ENCODE measurements around the gene ANKRD33B. TPM values are rescaled to one million over a fixed set of nuclear protein-coding genes. Genes with fewer than 3 reads are reported as not detected.

ANKRD33B gene
- polyA plus RNA-seq, 1 donor (not counting 4 experiments of a cell fraction or from before 2014, with no cell fraction given): 1.9 TPM

DNA sequence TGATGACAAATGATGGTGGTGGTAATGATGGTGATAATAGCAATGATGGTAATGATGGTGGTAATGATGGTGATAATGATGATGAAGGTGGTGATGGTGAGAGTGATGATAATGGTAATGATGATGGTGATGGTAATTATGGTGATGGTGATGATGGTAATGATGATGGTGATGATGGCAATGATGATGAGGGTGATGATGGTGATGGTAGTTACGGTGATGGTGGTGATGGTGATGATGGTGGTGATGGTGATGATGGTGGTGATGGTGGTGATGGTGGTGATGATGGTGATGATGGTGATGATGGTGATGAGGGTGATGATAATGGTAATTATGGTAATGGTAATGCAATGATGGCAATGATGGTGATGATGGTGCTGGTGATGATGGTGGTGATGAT is 106.1 kb downstream of the ANKRD33B start:
- no peaks in the 10 kb centered on the region for H3K4me1 ChIP-seq (ENCODE audit: control insufficient read depth, extremely low read depth, insufficient read depth, low read length)
- TF ChIP-seq EZH2 (IDR thresholded peaks at IDR 0.05; ENCODE audit: low read length): no peak
- TF ChIP-seq, protein P1, sequence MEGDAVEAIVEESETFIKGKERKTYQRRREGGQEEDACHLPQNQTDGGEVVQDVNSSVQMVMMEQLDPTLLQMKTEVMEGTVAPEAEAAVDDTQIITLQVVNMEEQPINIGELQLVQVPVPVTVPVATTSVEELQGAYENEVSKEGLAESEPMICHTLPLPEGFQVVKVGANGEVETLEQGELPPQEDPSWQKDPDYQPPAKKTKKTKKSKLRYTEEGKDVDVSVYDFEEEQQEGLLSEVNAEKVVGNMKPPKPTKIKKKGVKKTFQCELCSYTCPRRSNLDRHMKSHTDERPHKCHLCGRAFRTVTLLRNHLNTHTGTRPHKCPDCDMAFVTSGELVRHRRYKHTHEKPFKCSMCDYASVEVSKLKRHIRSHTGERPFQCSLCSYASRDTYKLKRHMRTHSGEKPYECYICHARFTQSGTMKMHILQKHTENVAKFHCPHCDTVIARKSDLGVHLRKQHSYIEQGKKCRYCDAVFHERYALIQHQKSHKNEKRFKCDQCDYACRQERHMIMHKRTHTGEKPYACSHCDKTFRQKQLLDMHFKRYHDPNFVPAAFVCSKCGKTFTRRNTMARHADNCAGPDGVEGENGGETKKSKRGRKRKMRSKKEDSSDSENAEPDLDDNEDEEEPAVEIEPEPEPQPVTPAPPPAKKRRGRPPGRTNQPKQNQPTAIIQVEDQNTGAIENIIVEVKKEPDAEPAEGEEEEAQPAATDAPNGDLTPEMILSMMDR (optimal IDR thresholded peaks at IDR 0.05 in 1 of 3, IDR thresholded peaks at IDR 0.05 in 1 of 3, conservative IDR thresholded peaks at IDR 0.05 in 1 of 3; ENCODE audit: extremely low read depth in 1 of 3, insufficient read depth in 2 of 3, low read length in 3 of 3): no peak
- DNase-seq (ENCODE audit: low read depth, low spot score) (no peak), FAIRE-seq (no peak)
- no peaks in the 10 kb centered on the region for H3K27me3 ChIP-seq (ENCODE audit: control insufficient read depth, extremely low read depth, insufficient read depth, low read length)
- H2AFZ ChIP-seq (ENCODE audit: control insufficient read depth, low read length): no peak overlapping the region
- H3K27ac ChIP-seq (ENCODE audit: control insufficient read depth, insufficient read depth, low read length): no peak overlapping the region
- no peaks in the 10 kb centered on the region for H3K9me3 ChIP-seq (ENCODE audit: control insufficient read depth, low read depth, low read length)
- no peaks in the 10 kb centered on the region for H4K20me1 ChIP-seq (ENCODE audit: control insufficient read depth, extremely low read depth, insufficient read depth, low read length)
- dilution Hi-C loops (cut with MboI; ENCODE audit: extremely low pct_ligation_motif_present, low sequenced_read_pairs): no loop called here
- no peak overlapping the region for H3K9ac ChIP-seq (ENCODE audit: control insufficient read depth, extremely low read depth, insufficient read depth, low read length)
- no peak overlapping the region for H3K4me3 ChIP-seq (ENCODE audit: control insufficient read depth in 2 of 3, extremely low read depth in 1 of 3, insufficient read depth in 2 of 3, low read depth in 1 of 3, low read length in 3 of 3)
- no peaks in the 10 kb centered on the region for H3K36me3 ChIP-seq (ENCODE audit: control insufficient read depth in 2 of 2, extremely low read depth in 1 of 2, insufficient read depth in 2 of 2, low read length in 2 of 2)
- H3K79me2 ChIP-seq (ENCODE audit: control insufficient read depth, insufficient read depth, low read length): no peaks in the 10 kb centered on the region
- H3K9me1 ChIP-seq (ENCODE audit: control insufficient read depth, extremely low read depth, insufficient read depth, low read length): no peaks in the 10 kb centered on the region
- no peak overlapping the region for H3K4me2 ChIP-seq (ENCODE audit: control insufficient read depth, extremely low read depth, insufficient read depth, low read depth, low read length)

DNA sequence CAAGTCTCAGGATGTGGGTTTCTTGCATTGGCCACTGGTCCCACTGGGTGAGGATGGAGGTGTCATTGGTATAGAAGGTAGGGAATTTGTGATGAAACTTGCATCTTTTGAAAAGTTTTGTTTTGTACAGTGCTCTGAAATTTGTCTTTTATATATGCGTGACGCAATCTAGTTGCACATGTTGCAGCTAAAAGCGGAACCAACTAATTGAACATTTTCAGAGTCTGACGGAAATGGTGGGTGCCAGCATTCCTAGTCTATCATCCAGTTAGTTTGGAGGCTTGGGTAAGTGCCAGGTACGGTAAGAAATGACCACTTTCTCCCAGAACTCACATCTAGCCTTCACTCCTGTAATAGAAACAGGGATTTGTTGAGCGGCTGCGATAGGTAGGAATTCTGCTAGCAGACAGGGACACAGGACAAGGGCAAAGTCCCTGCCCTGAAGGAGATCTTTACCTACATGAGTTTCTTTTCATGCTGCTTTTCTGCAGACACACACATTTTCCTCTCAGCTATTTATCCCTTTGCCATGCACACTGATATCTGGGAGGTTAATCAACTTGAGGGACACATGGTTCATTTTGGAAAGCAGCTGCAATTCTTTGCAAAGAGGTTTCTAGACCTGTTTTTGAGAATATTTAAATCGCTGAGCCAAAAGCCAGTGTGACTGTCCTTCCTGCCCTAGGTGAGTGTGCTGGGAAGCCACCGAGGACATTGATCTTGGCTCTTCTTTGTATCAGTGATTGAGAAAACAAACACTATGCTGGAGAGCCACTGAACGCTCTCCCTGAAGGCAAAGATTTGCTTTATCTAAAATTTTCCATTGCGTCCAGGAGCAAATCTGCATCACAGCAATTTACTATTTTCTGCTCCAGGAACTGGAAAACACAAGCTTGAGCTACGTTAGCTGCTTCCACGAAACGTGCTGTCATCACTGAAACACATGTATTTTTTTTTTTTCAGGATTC is 107.5 kb downstream of the ANKRD33B start:
- H3K36me3 ChIP-seq (ENCODE audit: control insufficient read depth in 2 of 2, extremely low read depth in 1 of 2, insufficient read depth in 2 of 2, low read length in 2 of 2): no peaks in the 10 kb centered on the region
- no peak for FAIRE-seq
- no peak overlapping the region for H3K4me2 ChIP-seq (ENCODE audit: control insufficient read depth, extremely low read depth, insufficient read depth, low read depth, low read length)
- dilution Hi-C loops (cut with MboI; ENCODE audit: extremely low pct_ligation_motif_present, low sequenced_read_pairs): no loop called here
- H3K4me1 ChIP-seq (ENCODE audit: control insufficient read depth, extremely low read depth, insufficient read depth, low read length): no peaks in the 10 kb centered on the region
- no peaks in the 10 kb centered on the region for H3K9me1 ChIP-seq (ENCODE audit: control insufficient read depth, extremely low read depth, insufficient read depth, low read length)
- no peak overlapping the region for H3K9ac ChIP-seq (ENCODE audit: control insufficient read depth, extremely low read depth, insufficient read depth, low read length)
- no peaks in the 10 kb centered on the region for H3K27me3 ChIP-seq (ENCODE audit: control insufficient read depth, extremely low read depth, insufficient read depth, low read length)
- H2AFZ ChIP-seq (ENCODE audit: control insufficient read depth, low read length): no peak overlapping the region
- no peak for DNase-seq (ENCODE audit: low read depth, low spot score)
- no peaks in the 10 kb centered on the region for H4K20me1 ChIP-seq (ENCODE audit: control insufficient read depth, extremely low read depth, insufficient read depth, low read length)
- no peaks in the 10 kb centered on the region for H3K79me2 ChIP-seq (ENCODE audit: control insufficient read depth, insufficient read depth, low read length)
- no peak overlapping the region for H3K4me3 ChIP-seq (ENCODE audit: control insufficient read depth in 2 of 3, extremely low read depth in 1 of 3, insufficient read depth in 2 of 3, low read depth in 1 of 3, low read length in 3 of 3)
- no peak for TF ChIP-seq EZH2 (IDR thresholded peaks at IDR 0.05; ENCODE audit: low read length)
- TF ChIP-seq, protein P1 (optimal IDR thresholded peaks at IDR 0.05 in 1 of 3, IDR thresholded peaks at IDR 0.05 in 1 of 3, conservative IDR thresholded peaks at IDR 0.05 in 1 of 3; ENCODE audit: extremely low read depth in 1 of 3, insufficient read depth in 2 of 3, low read length in 3 of 3): no peak
- no peak overlapping the region for H3K27ac ChIP-seq (ENCODE audit: control insufficient read depth, insufficient read depth, low read length)
- H3K9me3 ChIP-seq (ENCODE audit: control insufficient read depth, low read depth, low read length): no peaks in the 10 kb centered on the region

Data from keratinocyte (primary cell).